Heart right ventricle (tissue), 16 donors: Measurements from ENCODE around the gene UBAC2. TPM values are rescaled to one million over a fixed set of nuclear protein-coding genes. Genes with fewer than 3 reads are reported as not detected.

Experiments used
- ATAC-seq, 8 donors: fragments of 200-7000 bp; cut with Tn5 transposase; one replicate each; pipeline ENCODE4 v1.9.1; 2020; ENCODE audit warnings: mild to moderate bottlenecking in 8 of 8, moderate library complexity in 8 of 8, moderate number of reproducible peaks in 1 of 8
- DNase-seq, 2 donors: peaks; one replicate each; pipeline ENCODE4 v3.0.0-alpha.2; 2020
- H3K27ac ChIP-seq, 10 donors: fragments of 200-600 bp; sonication (generic) in 2 of 10; one replicate each; pipeline versions ENCODE4 v1.5.0 to v1.8.0; 2020 to 2022; ENCODE audit warnings: mild to moderate bottlenecking in 3 of 10
- H3K27me3 ChIP-seq, 7 donors: fragments of 200-600 bp; one replicate each; pipeline ENCODE4 v1.8.0; 2021 to 2022; ENCODE audit warnings: mild to moderate bottlenecking in 2 of 7
- H3K36me3 ChIP-seq, 9 donors: fragments of 200-600 bp; sonication (generic) in 1 of 9; one replicate each; pipeline versions ENCODE4 v1.5.0 to v1.8.0; 2020 to 2022; ENCODE audit warnings: mild to moderate bottlenecking in 2 of 9
- H3K4me1 ChIP-seq, 9 donors: fragments of 200-600 bp; sonication (generic) in 1 of 9; one replicate each; pipeline versions ENCODE4 v1.5.0 to v1.8.0; 2020 to 2022; ENCODE audit warnings: mild to moderate bottlenecking in 4 of 9
- H3K4me3 ChIP-seq, 10 donors: fragments of 200-600 bp; sonication (generic) in 2 of 10; one replicate each; pipeline versions ENCODE4 v1.5.0 to v1.8.0; 2020 to 2022; ENCODE audit warnings: mild to moderate bottlenecking in 7 of 10, moderate library complexity in 2 of 10
- H3K9me3 ChIP-seq, 11 donors: fragments of 200-600 bp in 10 of 11; sonication (generic) in 2 of 11; one replicate each; pipeline versions ENCODE4 v1.5.0 to v1.8.0; 2013 to 2022; ENCODE audit warnings: mild to moderate bottlenecking in 2 of 11, control low read depth in 1 of 11, moderate library complexity in 1 of 11
- WGBS, 2 donors: extraction: QIAGEN DNeasy Blood & Tissue Kit; methylation state at CpG; one replicate each; pipeline ENCODE4 v1.1.7; 2013; ENCODE audit warnings: inconsistent platforms in 1 of 2; 5-methylcytosine and 5-hydroxymethylcytosine counted together
- intact Hi-C, 10 donors: fragments of 100-400 bp; cut with DNase I; formaldehyde crosslinking; loops; one replicate each; pipeline versions ENCODE4 v1.11.1 to v1.14.2; 2022
- polyA plus RNA-seq, 2 donors: library from polyadenylated mRNA; stranded (reverse); fragments of 200-250 nt; gene quantifications; one replicate each; pipeline ENCODE4 v1.2.3, GENCODE V29; 2013
- total RNA-seq, 10 donors: library from RNA; stranded (reverse); fragmentation: NEBNext Ultra II Directional in 3 of 10; extraction: Animal tissue kit (Norgen Biotek cat#: 25700) in 3 of 10; gene quantifications; one replicate each; pipeline versions ENCODE4 v1.2.1 to v1.2.4, GENCODE V29; 2021 to 2023
- TF ChIP-seq, protein P1 (sequence below), 9 donors: fragments of 200-600 bp; sonication (generic) in 2 of 9; IDR thresholded peaks; one replicate each; pipeline versions ENCODE4 v1.5.0 to v1.8.0; 2021 to 2022; ENCODE audit warnings: antibody characterized with exemption in 9 of 9, mild to moderate bottlenecking in 5 of 9, moderate library complexity in 1 of 9
- donor health status: Arrhythmogenic right ventricular cardiomyopathy.
- donor health status: ischemic (EF 13 %, LVEDD 7.1; RV severe dilation, severe dysfunction).
- donor health status: healthy with polysubstance abuse.
- donor health status: DM: no; HTN: yes; CAD: no.
- donor health status: DM: no; HTN: no; CAD: no.
- donor health status: ischemic (EF 25% LVEDD 6.9; RV normal size, moderate dysfunction).
- donor health status: ischemic (EF 25% LVEDD 5.7; RV mildly dilated, moderate dysfunction).
- donor health status: healthy.
- donor health status: DM: yes; HTN: yes; CAD: no.
- donor health status: Ischemic cardiomyopathy.
- donor health status: ischemic (EF 35%, LVEDD 5.7; RV mildly dilated, moderate dysfunction).
- donor health status: nonischemic (EF 11% LVEDD 7.7; RV severe dilation, severe dysfunction).
- donor health status: DM: yes; HTN: yes; CAD: no.
- donor health status: PGD.
- donor health status: ischemic (EF 29% LVEDD 5.4; RV normal size, mild dysfunction).
- donor health status: nonischemic (EF 23%, LVEDD 6.1; RV moderate dilation, normal function).

UBAC2 gene
- total and polyA plus RNA-seq, 12 donors = 31.8 to 60.4 (median 47.0) TPM

DNA sequence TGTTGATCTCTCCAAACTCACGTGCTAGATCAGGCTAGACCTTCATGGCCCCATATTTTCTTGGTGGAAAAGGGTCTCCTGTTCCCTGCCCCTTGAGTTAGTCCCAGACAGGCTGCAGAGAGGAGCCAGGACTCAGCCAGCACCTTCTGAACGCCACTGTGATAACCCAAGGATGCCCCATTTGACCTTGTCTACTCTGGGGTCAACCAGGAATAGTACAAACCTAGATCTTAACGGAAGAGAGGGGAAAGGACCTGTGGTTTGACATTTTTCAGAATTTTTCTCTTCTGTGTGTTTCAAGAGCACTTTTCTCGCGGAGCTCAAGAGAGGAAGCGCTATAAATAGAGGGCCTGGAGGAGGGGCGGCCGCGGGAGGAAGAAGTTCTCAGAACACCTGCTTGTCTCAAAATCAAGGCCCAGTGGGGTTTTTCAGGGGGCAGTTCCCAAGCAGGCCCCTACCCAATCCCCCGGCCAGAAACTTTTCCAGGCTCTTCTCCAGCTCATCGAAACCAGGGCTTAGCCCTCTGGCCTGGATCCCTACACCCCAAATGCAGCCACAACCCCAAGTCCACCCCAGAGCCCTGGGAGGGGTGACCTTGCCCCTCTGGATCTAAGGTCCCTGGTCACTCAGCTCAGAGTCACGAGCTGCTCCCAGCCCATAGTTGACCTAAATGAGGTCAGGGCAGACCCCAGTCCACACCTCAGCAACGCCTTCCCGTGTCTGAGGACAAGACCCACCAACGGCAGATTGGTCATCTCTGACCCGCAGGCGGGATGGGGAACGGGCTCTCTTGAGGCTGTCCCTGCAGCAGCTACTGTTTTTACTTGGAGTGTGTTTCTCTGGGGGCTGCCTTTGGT, 225.1 kb downstream of the UBAC2 start:
- intact Hi-C loops = no loop called here
- ATAC-seq = peak in 3 of 8 donors; percentile 13 to 41 (median 31)
- H3K4me3 ChIP-seq = no peak overlapping the region
- peak overlapping the region in 1 of 10 donors; percentile 65 for H3K27ac ChIP-seq
- peaks cover 0 to 20% (median 4%) of the 10 kb centered on the region in 7 donors for H3K27me3 ChIP-seq
- peaks cover 0 to 27% (median 0%) of the 10 kb centered on the region in 9 donors for H3K4me1 ChIP-seq
- TF ChIP-seq, protein P1, sequence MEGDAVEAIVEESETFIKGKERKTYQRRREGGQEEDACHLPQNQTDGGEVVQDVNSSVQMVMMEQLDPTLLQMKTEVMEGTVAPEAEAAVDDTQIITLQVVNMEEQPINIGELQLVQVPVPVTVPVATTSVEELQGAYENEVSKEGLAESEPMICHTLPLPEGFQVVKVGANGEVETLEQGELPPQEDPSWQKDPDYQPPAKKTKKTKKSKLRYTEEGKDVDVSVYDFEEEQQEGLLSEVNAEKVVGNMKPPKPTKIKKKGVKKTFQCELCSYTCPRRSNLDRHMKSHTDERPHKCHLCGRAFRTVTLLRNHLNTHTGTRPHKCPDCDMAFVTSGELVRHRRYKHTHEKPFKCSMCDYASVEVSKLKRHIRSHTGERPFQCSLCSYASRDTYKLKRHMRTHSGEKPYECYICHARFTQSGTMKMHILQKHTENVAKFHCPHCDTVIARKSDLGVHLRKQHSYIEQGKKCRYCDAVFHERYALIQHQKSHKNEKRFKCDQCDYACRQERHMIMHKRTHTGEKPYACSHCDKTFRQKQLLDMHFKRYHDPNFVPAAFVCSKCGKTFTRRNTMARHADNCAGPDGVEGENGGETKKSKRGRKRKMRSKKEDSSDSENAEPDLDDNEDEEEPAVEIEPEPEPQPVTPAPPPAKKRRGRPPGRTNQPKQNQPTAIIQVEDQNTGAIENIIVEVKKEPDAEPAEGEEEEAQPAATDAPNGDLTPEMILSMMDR (IDR thresholded peaks at IDR 0.05) = no peak
- no peaks in the 10 kb centered on the region for H3K9me3 ChIP-seq
- 46 to 49% methylated on average over 18 of the region's 18 CpGs for WGBS, 2 donors
- no peaks in the 10 kb centered on the region for H3K36me3 ChIP-seq
- no peak for DNase-seq

DNA sequence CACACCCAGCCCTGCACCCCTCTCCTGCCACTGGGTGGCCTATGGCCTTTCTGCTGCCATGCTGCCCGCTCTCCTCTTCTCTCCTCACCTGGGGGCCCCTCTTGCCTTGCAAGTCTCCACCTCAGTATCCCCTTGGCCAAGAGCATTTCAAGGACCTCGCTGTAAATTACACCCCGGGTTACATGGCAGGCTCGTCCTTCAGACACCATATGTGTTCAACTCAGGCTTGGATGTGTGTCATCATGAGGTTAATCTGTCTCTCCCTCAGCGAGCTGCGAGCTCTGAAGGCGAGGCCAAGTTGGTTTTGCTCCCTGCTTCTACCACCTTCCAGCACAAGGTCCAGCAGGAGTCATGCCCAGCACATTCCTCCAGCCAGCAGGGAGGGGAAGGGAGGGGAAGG, 225.8 kb downstream of the UBAC2 start:
- no peak for ATAC-seq
- intact Hi-C loops = no loop called here
- TF ChIP-seq, protein P1 (IDR thresholded peaks at IDR 0.05) = no peak
- DNase-seq = no peak
- H3K9me3 ChIP-seq = no peaks in the 10 kb centered on the region
- no peak overlapping the region for H3K4me3 ChIP-seq
- WGBS, 2 donors = 83 to 87% methylated on average over 7 of the region's 7 CpGs
- no peaks in the 10 kb centered on the region for H3K36me3 ChIP-seq
- peaks cover 0 to 23% (median 0%) of the 10 kb centered on the region in 9 donors for H3K4me1 ChIP-seq
- H3K27me3 ChIP-seq = peaks cover 0 to 20% (median 4%) of the 10 kb centered on the region in 7 donors
- no peak overlapping the region for H3K27ac ChIP-seq

DNA sequence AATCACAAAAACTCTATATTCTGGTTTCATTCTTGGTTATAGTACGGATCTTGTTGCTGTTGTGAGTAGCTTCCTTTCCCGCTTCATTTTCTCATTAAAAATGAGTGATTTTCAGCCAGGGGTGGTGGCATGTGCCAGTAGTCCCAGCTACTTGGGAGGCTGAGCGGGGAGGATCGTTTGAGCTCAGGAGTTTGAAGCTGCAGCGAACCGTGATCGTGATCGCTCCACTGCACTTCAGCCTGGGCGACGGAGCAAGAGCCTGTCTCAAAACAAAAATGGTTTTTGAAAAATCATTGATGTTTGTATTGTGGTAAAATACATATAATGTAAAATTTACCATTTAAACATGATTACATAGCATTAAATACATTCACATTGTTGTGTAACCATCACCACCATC, 229.0 kb downstream of the UBAC2 start:
- intact Hi-C loops = loop anchor here in 2 of 10 donors (5.0 to 10.0 kb wide), 2 partner anchors 42 to 155 kb away; no protein-coding TSS in a partner anchor

DNA sequence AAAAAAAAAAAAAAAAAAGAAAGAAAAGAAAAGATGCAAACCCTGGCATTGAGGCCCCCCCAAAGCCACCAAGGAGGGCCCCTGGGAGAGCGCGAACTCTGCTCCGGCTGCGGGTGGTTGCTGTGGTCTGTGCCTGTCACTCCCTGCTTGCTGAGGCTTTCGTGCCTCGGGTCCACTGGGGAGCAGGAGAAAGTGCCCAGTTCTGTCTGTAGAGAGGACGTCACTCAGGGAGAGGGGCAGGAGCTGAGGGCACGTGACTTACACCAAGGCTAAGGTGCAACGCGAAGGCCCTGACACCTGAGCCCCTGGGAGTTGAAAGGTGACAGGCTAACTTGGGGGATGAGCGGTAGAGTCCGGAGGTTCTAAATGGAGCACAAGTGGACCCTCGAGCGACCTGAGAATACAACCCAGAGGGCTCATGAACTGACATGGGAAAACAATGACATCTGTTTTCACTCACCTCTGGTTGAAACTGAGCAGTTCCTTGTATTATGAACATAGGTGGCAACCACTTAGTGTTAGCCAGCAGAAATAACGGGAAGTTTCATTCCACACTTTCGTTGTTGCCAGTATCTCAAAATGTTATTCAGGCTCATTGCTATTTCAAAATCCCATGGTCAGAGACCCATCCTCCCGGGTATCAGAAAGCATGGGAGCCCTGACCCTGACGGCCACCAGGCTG, 231.4 kb downstream of the UBAC2 start:
- H3K36me3 ChIP-seq = no peaks in the 10 kb centered on the region
- 78 to 80% methylated on average over 18 of the region's 18 CpGs for WGBS, 2 donors
- intact Hi-C loops = loop anchor here in 2 of 10 donors (5.0 to 10.0 kb wide), 2 partner anchors 45 to 157 kb away; no protein-coding TSS in a partner anchor

More for the DNA sequence above, 229.0 kb downstream of the UBAC2 start:
- Histone ChIP-seq H3K36me3 (no peaks in the 10 kb centered on the region), H3K4me1 (peaks cover 0 to 45% (median 8%) of the 10 kb centered on the region in 9 donors), H3K4me3 (no peak overlapping the region), H3K27me3 (peaks cover 0 to 12% (median 0%) of the 10 kb centered on the region in 7 donors), H3K9me3 (no peaks in the 10 kb centered on the region), H3K27ac (no peak overlapping the region)
- DNase-seq (no peak), ATAC-seq (no peak)
- TF ChIP-seq, protein P1 (IDR thresholded peaks at IDR 0.05) = no peak
- WGBS, 2 donors = 94 to 97% methylated on average over 10 of the region's 10 CpGs

More for the DNA sequence above, 231.4 kb downstream of the UBAC2 start:
- Histone ChIP-seq H3K9me3 (no peaks in the 10 kb centered on the region), H3K27ac (peak overlapping the region in 6 of 10 donors; percentile 4 to 83 (median 28)), H3K4me3 (peak overlapping the region in 7 of 10 donors; percentile 10 to 40 (median 33)), H3K4me1 (peaks cover 0 to 29% (median 8%) of the 10 kb centered on the region in 9 donors), H3K27me3 (peaks cover 0 to 4% (median 0%) of the 10 kb centered on the region in 7 donors)
- ATAC-seq (peak in 1 of 8 donors; percentile 3), DNase-seq (no peak)
- TF ChIP-seq, protein P1 (IDR thresholded peaks at IDR 0.05) = no peak
